NB4 (cell line): ENCODE data around the gene SLC15A3.

Experiments used
- DNase-seq: peaks from one replicate; pipeline ENCODE4 v3.0.0; 2010; ENCODE audit warnings: low read depth
- H3K4me3 ChIP-seq: one replicate; pipeline ENCODE4 v1.5.1; 2011; ENCODE audit warnings: mild to moderate bottlenecking, low read depth, low read length, moderate library complexity
- MYC ChIP-seq: IDR thresholded peaks from 2 replicates; pipeline ENCODE4 v1.6.1; 2011; ENCODE audit warnings: low read depth, low read length
- POLR2A ChIP-seq: IDR thresholded peaks from 2 replicates; pipeline ENCODE4 v1.6.1; 2011; ENCODE audit warnings: mild to moderate bottlenecking; ENCODE audit not compliant: insufficient read length; ENCODE audit errors: extremely low read depth
- TF ChIP-seq, protein P1 (sequence below): IDR thresholded peaks from 2 replicates; pipeline ENCODE4 v1.6.1; 2011; ENCODE audit warnings: low read depth, low read length
- TF ChIP-seq, protein P2 (sequence below): IDR thresholded peaks from one replicate; pipeline ENCODE4 v1.5.1; 2012; ENCODE audit warnings: low read depth, low read length

Gene SLC15A3

GRCh38 chr11:60992842-60993409 lies 41.0 kb upstream of the SLC15A3 start:
- H3K4me3 ChIP-seq, result no peak overlapping the region
- DNase-seq, result no peak
- TF ChIP-seq, protein P1, sequence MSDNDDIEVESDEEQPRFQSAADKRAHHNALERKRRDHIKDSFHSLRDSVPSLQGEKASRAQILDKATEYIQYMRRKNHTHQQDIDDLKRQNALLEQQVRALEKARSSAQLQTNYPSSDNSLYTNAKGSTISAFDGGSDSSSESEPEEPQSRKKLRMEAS, result no peak
- TF ChIP-seq, protein P2, sequence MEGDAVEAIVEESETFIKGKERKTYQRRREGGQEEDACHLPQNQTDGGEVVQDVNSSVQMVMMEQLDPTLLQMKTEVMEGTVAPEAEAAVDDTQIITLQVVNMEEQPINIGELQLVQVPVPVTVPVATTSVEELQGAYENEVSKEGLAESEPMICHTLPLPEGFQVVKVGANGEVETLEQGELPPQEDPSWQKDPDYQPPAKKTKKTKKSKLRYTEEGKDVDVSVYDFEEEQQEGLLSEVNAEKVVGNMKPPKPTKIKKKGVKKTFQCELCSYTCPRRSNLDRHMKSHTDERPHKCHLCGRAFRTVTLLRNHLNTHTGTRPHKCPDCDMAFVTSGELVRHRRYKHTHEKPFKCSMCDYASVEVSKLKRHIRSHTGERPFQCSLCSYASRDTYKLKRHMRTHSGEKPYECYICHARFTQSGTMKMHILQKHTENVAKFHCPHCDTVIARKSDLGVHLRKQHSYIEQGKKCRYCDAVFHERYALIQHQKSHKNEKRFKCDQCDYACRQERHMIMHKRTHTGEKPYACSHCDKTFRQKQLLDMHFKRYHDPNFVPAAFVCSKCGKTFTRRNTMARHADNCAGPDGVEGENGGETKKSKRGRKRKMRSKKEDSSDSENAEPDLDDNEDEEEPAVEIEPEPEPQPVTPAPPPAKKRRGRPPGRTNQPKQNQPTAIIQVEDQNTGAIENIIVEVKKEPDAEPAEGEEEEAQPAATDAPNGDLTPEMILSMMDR, result no peak
- TF ChIP-seq MYC (no peak), POLR2A (no peak)

DNA sequence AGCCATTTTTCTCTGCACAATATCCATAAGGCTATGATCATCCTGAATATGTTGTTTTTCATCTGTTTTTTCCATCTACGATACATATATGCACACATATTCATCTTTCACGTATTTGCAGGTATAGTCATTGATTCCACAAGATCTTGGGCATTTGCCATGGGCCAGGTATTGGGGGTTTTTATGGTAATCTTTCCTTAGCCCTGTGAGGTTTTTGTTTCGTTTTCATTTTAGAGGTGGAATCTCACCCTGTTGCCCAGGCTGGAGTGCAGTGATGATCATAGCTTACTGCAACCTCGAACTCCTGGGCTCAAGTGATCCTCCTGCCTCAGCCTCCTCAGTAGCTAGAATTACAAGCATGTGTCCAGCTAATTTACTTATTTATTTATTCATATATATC lies 39.5 kb upstream of the SLC15A3 start:
- no peak for DNase-seq
- no peak overlapping the region for H3K4me3 ChIP-seq
- no peak for TF ChIP-seq MYC
- TF ChIP-seq, protein P1, result no peak
- TF ChIP-seq, protein P2, result no peak
- no peak for TF ChIP-seq POLR2A

- TF ChIP-seq POLR2A (no peak), MYC (no peak)
- TF ChIP-seq, protein P2, result no peak
- TF ChIP-seq, protein P1, result no peak
- H3K4me3 ChIP-seq, result no peak overlapping the region
- DNase-seq, result no peak
These were observed 37.2 kb upstream of the SLC15A3 start for GRCh38 chr11:60989093-60989650.

GRCh38 chr11:60988658-60989057 lies 36.7 kb upstream of the SLC15A3 start:
- no peak overlapping the region for H3K4me3 ChIP-seq
- no peak for DNase-seq
- TF ChIP-seq, protein P2, result no peak
- no peak for TF ChIP-seq MYC

- TF ChIP-seq, protein P2, result no peak
- TF ChIP-seq POLR2A, result no peak
- TF ChIP-seq, protein P1, result no peak
- no peak for TF ChIP-seq MYC
- DNase-seq, result no peak
- H3K4me3 ChIP-seq, result no peak overlapping the region
These were observed 35.8 kb upstream of the SLC15A3 start for GRCh38 chr11:60987577-60988277.
